HepG2 (cell line): Measurements from ENCODE around the gene RPRD1A. TPM values are rescaled to one million over a fixed set of nuclear protein-coding genes. Genes with fewer than 3 reads are reported as not detected.

ENCODE experiments used
- DMAP1 ChIP-seq: IDR thresholded peaks from 2 replicates; pipeline ENCODE4 v1.6.1; 2016
- DR1 ChIP-seq: sonication (generic); formaldehyde crosslinking; IDR thresholded peaks from 2 replicates; pipeline ENCODE4 v1.8.0; 2021; ENCODE audit warnings: mild to moderate bottlenecking, missing genetic modification reagents, inconsistent platforms
- EEA1 ChIP-seq: sonication (generic); formaldehyde crosslinking; IDR thresholded peaks from 2 replicates; pipeline ENCODE4 v1.5.1; 2020; ENCODE audit warnings: mild to moderate bottlenecking, missing genetic modification reagents, borderline replicate concordance
- HDAC1 ChIP-seq: sonication (generic); formaldehyde crosslinking; IDR thresholded peaks from 2 replicates; pipeline ENCODE4 v1.5.1; 2020; ENCODE audit warnings: mild to moderate bottlenecking, missing genetic modification reagents
- HOXA5 ChIP-seq: sonication (generic); formaldehyde crosslinking; IDR thresholded peaks from 2 replicates; pipeline ENCODE4 v1.4.0; 2020; ENCODE audit warnings: missing genetic modification reagents
- KMT2A ChIP-seq: sonication (generic); formaldehyde crosslinking; IDR thresholded peaks from 2 replicates; pipeline ENCODE4 v1.4.0; 2020; ENCODE audit warnings: missing genetic modification reagents
- PHF21A ChIP-seq: sonication (generic); formaldehyde crosslinking; IDR thresholded peaks from 2 replicates; pipeline ENCODE4 v1.5.0; 2020; ENCODE audit warnings: mild to moderate bottlenecking, missing genetic modification reagents
- POGK ChIP-seq: sonication (generic); formaldehyde crosslinking; conservative IDR thresholded peaks from 2 replicates; pipeline ENCODE4 v1.8.0; 2022; ENCODE audit warnings: mild to moderate bottlenecking, moderate library complexity, missing genetic modification reagents
- POLR2A ChIP-seq, 2 experiments: IDR thresholded peaks; 2 replicates each; pipeline ENCODE4 v1.6.1; 2011; ENCODE audit warnings: low read depth in 2 of 2, low read length in 2 of 2, mild to moderate bottlenecking in 1 of 2, moderate library complexity in 1 of 2; ENCODE audit not compliant: insufficient read depth in 1 of 2
- TBX2 ChIP-seq: sonication (generic); formaldehyde crosslinking; IDR thresholded peaks from 2 replicates; pipeline ENCODE4 v1.5.0; 2020; ENCODE audit warnings: missing genetic modification reagents, mild to moderate bottlenecking, borderline replicate concordance
- TFDP1 ChIP-seq: IDR thresholded peaks from 2 replicates; pipeline ENCODE4 v1.6.1; 2016; ENCODE audit warnings: missing compliant biosample characterization, missing genetic modification reagents, borderline replicate concordance
- THAP9 ChIP-seq: sonication (generic); formaldehyde crosslinking; IDR thresholded peaks from 2 replicates; pipeline ENCODE4; 2020; ENCODE audit warnings: missing genetic modification reagents, mild to moderate bottlenecking, borderline replicate concordance
- ZNF333 ChIP-seq: sonication (generic); formaldehyde crosslinking; IDR thresholded peaks from 2 replicates; pipeline ENCODE4 v1.4.0; 2020; ENCODE audit warnings: mild to moderate bottlenecking, missing genetic modification reagents, borderline replicate concordance
- ZNF75D ChIP-seq: sonication (generic); formaldehyde crosslinking; IDR thresholded peaks from 2 replicates; pipeline ENCODE4 v1.8.1; 2023; ENCODE audit warnings: missing genetic modification reagents, mild to moderate bottlenecking, borderline replicate concordance
- ZNF777 ChIP-seq: sonication (generic); formaldehyde crosslinking; IDR thresholded peaks from 2 replicates; pipeline ENCODE4 v1.4.0; 2020; ENCODE audit warnings: missing genetic modification reagents
- ZNF800 ChIP-seq: sonication (generic); formaldehyde crosslinking; IDR thresholded peaks from 2 replicates; pipeline ENCODE4 v1.4.0; 2020; ENCODE audit warnings: missing genetic modification reagents
- polyA plus RNA-seq, 8 experiments: library from polyadenylated mRNA; depleted of rRNA in 3 of 8; stranded (reverse) in 7 of 8; unstranded in 1 of 8; fragments of >200 nt; fragmentation: Illumina TruSeq in 4 of 8; extraction: Trizol in 4 of 8; gene quantifications; 2 replicates each; pipeline versions ENCODE4 v1.2.1 to v1.2.3, GENCODE V29; 2011 to 2016; ENCODE audit warnings: low read depth in 4 of 8, missing spikeins in 1 of 8, mixed read lengths in 1 of 8; ENCODE audit not compliant: insufficient read depth in 1 of 8
- total RNA-seq, 5 experiments: library from RNA; depleted of rRNA; stranded (reverse); fragments of >200 nt; fragmentation: Illumina TruSeq; extraction: Trizol; gene quantifications; 2 replicates each; pipeline ENCODE4 v1.2.3, GENCODE V29; 2016; ENCODE audit warnings: low read depth in 1 of 5

The RPRD1A gene
- total and polyA plus RNA-seq, 2 of the 13 experiments (the other 11 are each of a cell fraction or from before 2014, with no cell fraction given), result 42.5 to 78.2 TPM

- TF ChIP-seq THAP9 (CRISPR knock-in tag), result peak; percentile 65; the same call in 1 of the 2 replicates
- 0 out of 2 replicates have a peak, but pooled peaks have one; percentile 59 for TF ChIP-seq POGK (CRISPR knock-in tag)
- TF ChIP-seq ZNF333 (CRISPR knock-in tag), result 0 out of 2 replicates have a peak, but pooled peaks have one; percentile 39
- TF ChIP-seq DR1, result 0 out of 2 replicates have a peak, but pooled peaks have one; percentile 60
- TF ChIP-seq ZNF75D (CRISPR knock-in tag), result no peak
- peak; percentile 82 for TF ChIP-seq DMAP1 (CRISPR knock-in tag)
- TF ChIP-seq EEA1 (CRISPR knock-in tag), result 0 out of 2 replicates have a peak, but pooled peaks have one; percentile 34
- peak; percentile 98 for TF ChIP-seq KMT2A (CRISPR knock-in tag)
- peak; percentile 54; the same call in 1 of the 2 replicates for TF ChIP-seq TBX2 (CRISPR knock-in tag)
- TF ChIP-seq HDAC1 (CRISPR knock-in tag), result peak; percentile 86
- TF ChIP-seq POLR2A (IDR thresholded peaks at IDR 0.05; ENCODE audit: insufficient read depth in 1 of 2, low read depth in 2 of 2, low read length in 2 of 2), result peak; percentile 83 to 84
- peak; percentile 80 for TF ChIP-seq HOXA5 (CRISPR knock-in tag)
- peak; percentile 54; the same call in 1 of the 2 replicates for TF ChIP-seq ZNF777 (CRISPR knock-in tag)
- TF ChIP-seq PHF21A (CRISPR knock-in tag), result 0 out of 2 replicates have a peak, but pooled peaks have one; percentile 28
- TF ChIP-seq TFDP1 (CRISPR knock-in tag), result peak; percentile 76; the same call in 1 of the 2 replicates
- peak; percentile 66; the same call in 1 of the 2 replicates for TF ChIP-seq ZNF800 (CRISPR knock-in tag)
Measured at GRCh38 chr18:36067055-36067957, at the start of gene RPRD1A (continued).
